Measurements from ENCODE around the gene S1PR1. TPM values are rescaled to one million over a fixed set of nuclear protein-coding genes. Genes with fewer than 3 reads are reported as not detected.
"Not testable (repeated sequence)": the region's sequence is repeated elsewhere in the genome, so short reads cannot be mapped to it uniquely, and the experiment has no call there.

The S1PR1 gene
- total RNA-seq, 4 donors from 2014 or later, result 2.8 to 31.1 (median 10.3) TPM

DNA sequence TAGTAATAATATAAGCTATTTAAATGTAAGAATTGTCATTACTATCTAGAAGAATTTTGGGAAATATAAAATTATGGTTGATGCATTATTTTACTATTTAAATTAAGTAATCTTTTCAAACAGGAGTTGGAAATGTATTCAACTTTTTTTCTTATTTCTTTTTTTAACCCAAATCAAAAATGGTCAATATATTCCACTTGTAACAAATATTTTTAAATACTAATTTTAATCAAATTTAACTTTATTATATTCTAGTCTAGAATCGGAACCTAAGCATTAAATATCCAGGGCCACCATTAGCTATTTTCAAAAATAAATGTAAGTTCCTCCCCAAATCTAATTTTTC lies 37.2 kb upstream of the S1PR1 start:
- H3K4me1 ChIP-seq, result no peaks in the 10 kb centered on the region
- H3K27ac ChIP-seq, result no peak overlapping the region
- TF ChIP-seq POLR2A (IDR thresholded peaks at IDR 0.05), result no peak
- TF ChIP-seq, protein P1, sequence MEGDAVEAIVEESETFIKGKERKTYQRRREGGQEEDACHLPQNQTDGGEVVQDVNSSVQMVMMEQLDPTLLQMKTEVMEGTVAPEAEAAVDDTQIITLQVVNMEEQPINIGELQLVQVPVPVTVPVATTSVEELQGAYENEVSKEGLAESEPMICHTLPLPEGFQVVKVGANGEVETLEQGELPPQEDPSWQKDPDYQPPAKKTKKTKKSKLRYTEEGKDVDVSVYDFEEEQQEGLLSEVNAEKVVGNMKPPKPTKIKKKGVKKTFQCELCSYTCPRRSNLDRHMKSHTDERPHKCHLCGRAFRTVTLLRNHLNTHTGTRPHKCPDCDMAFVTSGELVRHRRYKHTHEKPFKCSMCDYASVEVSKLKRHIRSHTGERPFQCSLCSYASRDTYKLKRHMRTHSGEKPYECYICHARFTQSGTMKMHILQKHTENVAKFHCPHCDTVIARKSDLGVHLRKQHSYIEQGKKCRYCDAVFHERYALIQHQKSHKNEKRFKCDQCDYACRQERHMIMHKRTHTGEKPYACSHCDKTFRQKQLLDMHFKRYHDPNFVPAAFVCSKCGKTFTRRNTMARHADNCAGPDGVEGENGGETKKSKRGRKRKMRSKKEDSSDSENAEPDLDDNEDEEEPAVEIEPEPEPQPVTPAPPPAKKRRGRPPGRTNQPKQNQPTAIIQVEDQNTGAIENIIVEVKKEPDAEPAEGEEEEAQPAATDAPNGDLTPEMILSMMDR (IDR thresholded peaks at IDR 0.05), result no peak
- WGBS, 2 donors, result 73 to 93% methylated on average over 1 of the region's 1 CpG
- intact Hi-C loops (cut with DNase I), result no loop called here
- no peak for DNase-seq
- H3K36me3 ChIP-seq, result no peaks in the 10 kb centered on the region
- no peak overlapping the region for H3K4me3 ChIP-seq
- H3K27me3 ChIP-seq, result no peaks in the 10 kb centered on the region
- no peaks in the 10 kb centered on the region for H3K9me3 ChIP-seq

DNA sequence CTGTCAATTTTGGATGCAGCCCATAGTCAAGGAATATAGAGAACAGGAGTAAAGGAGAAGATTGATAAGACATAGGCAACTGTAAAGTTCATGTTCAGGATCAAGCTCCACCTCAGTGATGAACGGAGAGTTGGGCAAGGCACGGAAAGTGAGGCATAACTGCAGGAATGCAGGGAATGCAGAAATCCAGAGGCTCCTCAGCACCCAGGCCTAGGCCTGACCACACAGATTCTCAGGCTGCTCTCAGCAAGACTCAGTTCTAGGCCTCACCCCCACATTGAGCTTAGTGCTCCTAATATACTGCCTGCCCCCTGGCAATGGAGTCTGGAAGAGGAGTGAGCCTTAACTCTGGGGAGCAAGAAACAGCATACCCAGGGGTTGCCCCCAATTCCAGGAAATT lies 36.3 kb upstream of the S1PR1 start:
- H3K9me3 ChIP-seq, result no peaks in the 10 kb centered on the region
- intact Hi-C loops (cut with DNase I), result no loop called here
- no peak overlapping the region for H3K4me3 ChIP-seq
- WGBS, 2 donors, result 64% methylated on average over 2 of the region's 2 CpGs
- no peaks in the 10 kb centered on the region for H3K4me1 ChIP-seq
- no peaks in the 10 kb centered on the region for H3K27me3 ChIP-seq
- TF ChIP-seq, protein P1 (IDR thresholded peaks at IDR 0.05), result no peak
- TF ChIP-seq POLR2A (IDR thresholded peaks at IDR 0.05), result no peak
- no peak overlapping the region for H3K27ac ChIP-seq
- DNase-seq, result no peak
- no peaks in the 10 kb centered on the region for H3K36me3 ChIP-seq

DNA sequence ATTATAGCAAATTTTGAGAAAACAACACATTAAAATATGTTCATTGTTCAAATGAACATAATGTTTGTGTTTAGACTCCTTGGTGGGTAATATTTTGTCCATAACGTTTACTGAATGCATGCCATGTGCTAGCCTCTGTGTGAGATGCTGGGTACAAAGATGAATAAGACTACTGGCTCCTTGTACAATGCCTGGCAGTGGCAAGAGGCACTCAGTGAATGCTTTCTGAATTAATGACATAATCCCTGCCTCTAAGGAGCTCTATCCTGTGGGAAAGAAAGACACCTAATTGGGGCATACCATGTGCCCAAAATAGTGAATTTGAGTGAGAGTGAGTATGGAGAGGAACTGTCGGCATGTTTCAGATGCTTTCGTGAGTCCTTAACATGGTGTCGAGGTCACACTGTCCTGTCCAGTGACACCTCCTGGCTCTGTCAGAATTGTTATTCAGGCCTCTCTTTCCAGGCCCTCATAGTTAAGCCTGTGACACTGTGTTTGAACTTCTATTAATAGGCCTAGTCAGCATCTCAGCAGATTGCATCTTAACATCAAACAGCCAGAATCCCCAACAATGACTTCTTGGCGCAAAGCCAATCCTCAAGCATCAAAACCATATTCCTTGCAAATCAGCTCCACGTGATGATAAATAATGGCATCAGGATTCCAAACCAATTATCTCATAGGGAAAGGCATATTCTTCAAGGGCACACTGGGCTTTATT lies 32.8 kb upstream of the S1PR1 start:
- Histone ChIP-seq H3K36me3 (no peaks in the 10 kb centered on the region), H3K27me3 (no peaks in the 10 kb centered on the region), H3K9me3 (no peaks in the 10 kb centered on the region), H3K4me3 (no peak overlapping the region), H3K4me1 (no peaks in the 10 kb centered on the region), H3K27ac (no peak overlapping the region)
- intact Hi-C loops (cut with DNase I), result no loop called here
- TF ChIP-seq, protein P1 (IDR thresholded peaks at IDR 0.05), result no peak
- no peak for TF ChIP-seq POLR2A (IDR thresholded peaks at IDR 0.05)
- 55 to 61% methylated on average over 6 of the region's 6 CpGs for WGBS, 2 donors
- no peak for DNase-seq

DNA sequence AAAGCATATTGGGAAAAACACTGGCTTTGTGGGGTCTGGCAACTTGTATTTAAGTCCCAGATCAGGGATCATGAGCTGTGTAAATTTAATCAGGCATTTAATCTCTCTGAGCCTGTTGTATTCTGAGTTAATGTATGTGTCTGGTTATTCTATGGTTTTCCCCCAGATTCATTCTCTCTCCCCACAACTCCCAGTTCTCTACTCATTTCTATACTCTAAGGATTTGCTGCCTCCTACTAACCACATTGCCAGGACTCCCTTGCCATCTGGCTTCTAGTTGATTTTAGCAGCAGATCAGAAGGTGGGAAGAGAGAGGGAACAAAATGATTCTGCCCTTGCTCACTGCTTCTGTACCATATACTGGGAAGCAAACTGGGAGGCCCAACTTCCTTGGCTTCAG lies 31.4 kb upstream of the S1PR1 start:
- no peaks in the 10 kb centered on the region for H3K4me1 ChIP-seq
- intact Hi-C loops (cut with DNase I), result no loop called here
- no peak for DNase-seq
- no peak overlapping the region for H3K4me3 ChIP-seq
- no peak overlapping the region for H3K27ac ChIP-seq
- no peak for TF ChIP-seq POLR2A (IDR thresholded peaks at IDR 0.05)
- TF ChIP-seq, protein P1 (IDR thresholded peaks at IDR 0.05), result no peak
- no peaks in the 10 kb centered on the region for H3K36me3 ChIP-seq
- H3K9me3 ChIP-seq, result no peaks in the 10 kb centered on the region
- H3K27me3 ChIP-seq, result no peaks in the 10 kb centered on the region

DNA sequence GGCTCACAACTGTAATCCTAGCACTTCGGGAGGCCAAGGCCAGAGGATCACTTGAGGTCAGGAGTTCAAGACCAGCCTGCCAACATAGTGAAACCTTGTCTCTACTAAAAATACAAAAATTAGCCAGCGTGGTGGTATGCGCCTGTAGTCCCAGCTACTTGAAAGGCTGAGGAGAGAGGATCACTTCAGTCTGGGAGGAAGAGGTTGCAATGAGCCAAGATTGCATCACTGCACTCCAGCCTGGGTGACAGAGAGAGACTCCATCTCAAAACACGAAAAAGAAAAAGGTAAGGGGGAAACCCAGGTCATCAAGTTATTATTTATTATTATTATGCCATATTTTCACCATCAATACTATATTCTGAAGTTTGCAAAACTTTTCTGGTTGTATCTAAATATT lies 30.7 kb upstream of the S1PR1 start:
- H3K9me3 ChIP-seq, result not testable (repeated sequence)

DNA sequence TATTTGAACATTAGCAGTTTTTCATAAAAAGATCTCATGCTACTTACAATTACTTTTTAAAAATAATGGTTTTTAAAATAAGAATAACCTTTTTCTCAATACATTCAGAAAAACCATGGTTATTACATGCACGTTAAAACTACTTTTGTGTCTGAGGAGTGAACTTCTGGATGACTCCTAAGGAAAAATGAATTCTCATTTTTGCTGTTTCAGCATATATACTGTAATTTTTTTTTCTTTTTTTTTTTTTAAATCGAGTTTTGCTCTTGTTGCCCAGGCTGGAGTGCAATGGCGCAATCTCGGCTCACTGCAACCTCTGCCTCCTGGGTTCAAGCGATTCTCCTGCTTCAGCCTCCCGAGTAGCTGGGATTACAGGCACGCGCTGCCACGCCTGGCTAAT lies 29.5 kb upstream of the S1PR1 start:
- intact Hi-C loops (cut with DNase I); H3K4me1 ChIP-seq; H3K27ac ChIP-seq; H3K4me3 ChIP-seq; DNase-seq; H3K9me3 ChIP-seq; H3K27me3 ChIP-seq; H3K36me3 ChIP-seq: not testable (repeated sequence)
- WGBS, 2 donors, result 82 to 87% methylated on average over 7 to 9 of the region's 9 CpGs

More for the DNA sequence above, 30.7 kb upstream of the S1PR1 start:
- H3K36me3 ChIP-seq; H3K4me3 ChIP-seq; intact Hi-C loops (cut with DNase I); H3K4me1 ChIP-seq; DNase-seq; H3K27ac ChIP-seq; H3K27me3 ChIP-seq: not testable (repeated sequence)
- WGBS, 2 donors, result 77 to 90% methylated on average over 4 of the region's 4 CpGs
